IMR-90 (cell line): ENCODE measurements around the gene CCKAR. TPM values are rescaled to one million over a fixed set of nuclear protein-coding genes. Genes with fewer than 3 reads are reported as not detected.

Experiments used
- ATAC-seq: fragments of 200-7000 bp; cut with Tn5 transposase; 2 replicates; pipeline ENCODE4 v1.9.1; 2020; ENCODE audit warnings: low read depth, mild to moderate bottlenecking, moderate library complexity
- BruUV-seq: library from RNA; stranded (reverse); fragments of 400-500 nt; replicated peaks from 2 replicates; lab custom pipeline; 2021; lab: Mats Ljungman, UMichigan
- CTCF ChIA-PET: fragments of 300-600 bp; formaldehyde crosslinking; extraction: SDS; loops from one replicate; lab custom pipeline; 2021; ENCODE audit warnings: antibody characterized with exemption; lab: Yijun Ruan, JAX
- POLR2A ChIA-PET: fragments of 300-600 bp; sonication (Branson Sonifier 250); formaldehyde crosslinking; loops from one replicate; lab custom pipeline; 2022; ENCODE audit warnings: antibody characterized with exemption; ENCODE audit not compliant: unreplicated experiment; lab: Charles Lee
- DNase-seq: peaks from one replicate; pipeline ENCODE4 v3.0.0; 2013
- H2AFZ ChIP-seq: replicated peaks from 2 replicates; pipeline ENCODE3; 2013; ENCODE audit warnings: low read length, mild to moderate bottlenecking; ENCODE audit not compliant: poor library complexity
- H2AK5ac ChIP-seq: 2 replicates; pipeline ENCODE4 v1.6.1; 2013; ENCODE audit warnings: low read depth, low read length, inconsistent platforms
- H2AK9ac ChIP-seq: replicated peaks from 2 replicates; pipeline ENCODE3; 2013; ENCODE audit warnings: mild to moderate bottlenecking, low read depth, low read length, moderate library complexity; ENCODE audit not compliant: poor library complexity
- H2BK120ac ChIP-seq: 2 replicates; pipeline ENCODE4 v1.6.1; 2013; ENCODE audit warnings: low read depth, low read length, inconsistent platforms
- H2BK15ac ChIP-seq: 3 replicates; pipeline ENCODE4 v1.6.1; 2013; ENCODE audit warnings: low read depth, low read length, inconsistent platforms
- H2BK20ac ChIP-seq: 2 replicates; pipeline ENCODE4 v1.6.1; 2013; ENCODE audit warnings: low read depth, mild to moderate bottlenecking, inconsistent platforms, low read length, moderate library complexity
- H2BK5ac ChIP-seq: 2 replicates; pipeline ENCODE4 v1.6.1; 2013; ENCODE audit warnings: mild to moderate bottlenecking, low read depth, low read length, inconsistent platforms; ENCODE audit not compliant: poor library complexity, severe bottlenecking
- H3K14ac ChIP-seq: replicated peaks from 2 replicates; pipeline ENCODE4 v1.6.1; 2013; ENCODE audit warnings: low read depth, low read length, inconsistent platforms
- H3K18ac ChIP-seq: 2 replicates; pipeline ENCODE4 v1.6.1; 2013; ENCODE audit warnings: low read depth, low read length, control low read depth
- H3K23ac ChIP-seq: 2 replicates; pipeline ENCODE4 v1.6.1; 2013; ENCODE audit warnings: low read depth, low read length, inconsistent platforms
- H3K27ac ChIP-seq: 2 replicates; pipeline ENCODE4 v1.5.1; 2013; ENCODE audit warnings: mild to moderate bottlenecking, control low read depth, low read length; ENCODE audit not compliant: insufficient read depth
- H3K27me3 ChIP-seq: 2 replicates; pipeline ENCODE4 v1.6.1; 2013; ENCODE audit warnings: low read length; ENCODE audit not compliant: control insufficient read depth, insufficient read depth
- H3K36me3 ChIP-seq: 2 replicates; pipeline ENCODE4 v1.6.1; 2013; ENCODE audit warnings: low read length, mixed read lengths; ENCODE audit not compliant: control insufficient read depth, insufficient read depth
- H3K4ac ChIP-seq: 2 replicates; pipeline ENCODE4 v1.6.1; 2013; ENCODE audit warnings: low read depth, low read length, inconsistent platforms
- H3K4me1 ChIP-seq: 2 replicates; pipeline ENCODE4 v1.6.1; 2013; ENCODE audit warnings: low read length, mixed read lengths; ENCODE audit not compliant: control insufficient read depth, insufficient read depth
- H3K4me2 ChIP-seq: 2 replicates; pipeline ENCODE4 v1.6.1; 2013; ENCODE audit warnings: low read depth, mild to moderate bottlenecking, control low read depth, low read length, moderate library complexity
- H3K4me3 ChIP-seq: 2 replicates; pipeline ENCODE4 v1.5.1; 2013; ENCODE audit warnings: low read depth, mild to moderate bottlenecking, control low read depth, low read length, moderate library complexity; ENCODE audit not compliant: insufficient read depth
- H3K56ac ChIP-seq: 2 replicates; pipeline ENCODE4 v1.6.1; 2013; ENCODE audit warnings: low read length, inconsistent platforms; ENCODE audit not compliant: insufficient read depth; ENCODE audit errors: extremely low read depth
- H3K79me1 ChIP-seq, 2 experiments: 2 replicates each; pipeline ENCODE4 v1.6.1; 2013; ENCODE audit warnings: low read length in 2 of 2, inconsistent platforms in 1 of 2, low read depth in 1 of 2
- H3K9ac ChIP-seq: 2 replicates; pipeline ENCODE4 v1.6.1; 2013; ENCODE audit warnings: low read depth, low read length, control low read depth
- H3K9me1 ChIP-seq: 2 replicates; pipeline ENCODE4 v1.6.1; 2013; ENCODE audit warnings: low read length, inconsistent platforms; ENCODE audit not compliant: insufficient read depth
- H3K9me3 ChIP-seq: 2 replicates; pipeline ENCODE4 v1.6.1; 2013; ENCODE audit warnings: low read length; ENCODE audit not compliant: control insufficient read depth, insufficient read depth
- H4K20me1 ChIP-seq: 2 replicates; pipeline ENCODE4 v1.6.1; 2013; ENCODE audit warnings: low read length, inconsistent platforms; ENCODE audit not compliant: insufficient read depth
- H4K5ac ChIP-seq: 2 replicates; pipeline ENCODE4 v1.6.1; 2013; ENCODE audit warnings: mild to moderate bottlenecking, low read depth, low read length, control low read depth
- H4K8ac ChIP-seq, 2 experiments: 2 replicates each; pipeline ENCODE4 v1.6.1; 2013; ENCODE audit warnings: low read depth in 2 of 2, low read length in 2 of 2, control low read depth in 1 of 2, inconsistent platforms in 1 of 2
- H4K91ac ChIP-seq: 2 replicates; pipeline ENCODE4 v1.6.1; 2013; ENCODE audit warnings: low read depth, low read length, inconsistent platforms; ENCODE audit not compliant: insufficient read depth
- BHLHE40 ChIP-seq: fragments of 150-350 bp; IDR thresholded peaks from 2 replicates; pipeline ENCODE4 v1.6.1; 2016; ENCODE audit warnings: mild to moderate bottlenecking, low read depth, low read length
- FOS ChIP-seq: fragments of 150-350 bp; IDR thresholded peaks from 2 replicates; pipeline ENCODE4 v1.6.1; 2016; ENCODE audit warnings: low read depth, low read length
- RFX5 ChIP-seq: IDR thresholded peaks from 2 replicates; pipeline ENCODE4 v1.8.0; 2012; ENCODE audit warnings: low read depth, mild to moderate bottlenecking, low read length, moderate library complexity
- WGBS, 2 experiments: methylation state at CpG; one replicate each; pipeline versions ENCODE4 v1.1.5 to v1.1.7; 2013; ENCODE audit warnings: missing lambda C conversion rate in 2 of 2; ENCODE audit not compliant: insufficient read length in 1 of 2; ENCODE audit errors: extremely low coverage in 2 of 2; 5-methylcytosine and 5-hydroxymethylcytosine counted together
- dilution Hi-C: fragments of 300-500 bp; cut with HindIII; formaldehyde crosslinking; loops from one replicate; pipeline ENCODE4 v1.14.3; 2018; ENCODE audit warnings: low sequenced_read_pairs; ENCODE audit not compliant: unreplicated experiment
- in situ Hi-C: fragments of 300-500 bp; cut with MboI; formaldehyde crosslinking; loops from 3 replicates; pipeline ENCODE4 v1.14.3; 2019; ENCODE audit warnings: low sequenced_read_pairs, inconsistent platforms, mixed read lengths
- intact Hi-C: fragments of 100-400 bp; cut with micrococcal nuclease; formaldehyde crosslinking; loops from 2 replicates; pipeline ENCODE4 v1.10.0; 2022
- polyA plus RNA-seq, 3 experiments: library from polyadenylated mRNA; depleted of rRNA; stranded (reverse); fragments of >200 nt; gene quantifications; 2 replicates each; pipeline ENCODE4 v1.2.3, GENCODE V29; 2012; ENCODE audit warnings: low replicate concordance in 1 of 3
- total RNA-seq: library from RNA; depleted of rRNA; stranded (reverse); fragments of >200 nt; gene quantifications from 2 replicates; pipeline ENCODE4 v1.2.3, GENCODE V29; 2012
- TF ChIP-seq, protein P1 (sequence below): fragments of 150-350 bp; IDR thresholded peaks from 2 replicates; pipeline ENCODE4 v1.6.1; 2017; ENCODE audit warnings: mild to moderate bottlenecking, antibody characterized with exemption, low read length, low read depth
- TF ChIP-seq, protein P2 (sequence below): conservative IDR thresholded peaks from 2 replicates; pipeline ENCODE4 v1.5.1; 2012; ENCODE audit warnings: mild to moderate bottlenecking, low read depth, low read length, improper control_type of control experiment

CCKAR gene
- total and polyA plus RNA-seq, 2 of the 4 experiments (the other 2 are of a cell fraction), result not detected

DNA sequence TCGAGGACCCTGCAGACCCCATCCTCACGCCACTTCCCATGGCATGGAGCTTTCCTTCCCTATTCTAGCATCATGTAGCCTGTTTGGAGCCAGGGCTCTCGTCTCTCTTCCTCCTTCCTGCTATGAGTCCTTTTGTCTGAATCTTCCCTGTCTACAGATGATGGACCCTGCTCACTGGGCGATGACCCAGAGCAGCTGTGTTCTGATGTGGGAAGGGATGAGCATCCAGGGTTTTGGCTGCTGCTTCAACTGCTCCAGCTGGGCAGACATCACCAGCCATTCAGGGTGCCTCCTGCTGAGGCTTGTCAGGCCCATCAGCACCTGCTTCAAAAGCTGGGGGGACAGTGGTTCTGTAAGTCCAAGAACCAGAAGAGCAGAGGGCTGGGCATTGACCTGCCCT lies 3.2 kb upstream of the CCKAR start:
- Histone ChIP-seq H2BK15ac (no peak overlapping the region), H2AK9ac (no peak overlapping the region), H3K4me1 (no peaks in the 10 kb centered on the region), H3K9me1 (no peaks in the 10 kb centered on the region), H4K5ac (no peak overlapping the region), H3K27ac (no peak overlapping the region), H4K91ac (no peak overlapping the region), H3K9me3 (no peaks in the 10 kb centered on the region), H3K23ac (no peak overlapping the region), H3K56ac (no peak overlapping the region), H3K4ac (no peak overlapping the region), H4K8ac (no peak overlapping the region), H3K9ac (no peak overlapping the region), H2AK5ac (no peak overlapping the region), H3K27me3 (peaks cover 34% of the 10 kb centered on the region), H3K4me3 (no peak overlapping the region), H4K20me1 (no peaks in the 10 kb centered on the region), H3K79me1 (no peaks in the 10 kb centered on the region), H3K14ac (no peak overlapping the region), H3K4me2 (no peak overlapping the region), H2BK5ac (no peak overlapping the region), H2AFZ (no peak overlapping the region), H2BK20ac (no peak overlapping the region), H3K18ac (no peak overlapping the region), H2BK120ac (no peak overlapping the region), H3K36me3 (no peaks in the 10 kb centered on the region)
- in situ Hi-C loops, result no loop called here
- intact Hi-C loops, result no loop called here
- BruUV-seq, result no TSS peak
- TF ChIP-seq, protein P1, sequence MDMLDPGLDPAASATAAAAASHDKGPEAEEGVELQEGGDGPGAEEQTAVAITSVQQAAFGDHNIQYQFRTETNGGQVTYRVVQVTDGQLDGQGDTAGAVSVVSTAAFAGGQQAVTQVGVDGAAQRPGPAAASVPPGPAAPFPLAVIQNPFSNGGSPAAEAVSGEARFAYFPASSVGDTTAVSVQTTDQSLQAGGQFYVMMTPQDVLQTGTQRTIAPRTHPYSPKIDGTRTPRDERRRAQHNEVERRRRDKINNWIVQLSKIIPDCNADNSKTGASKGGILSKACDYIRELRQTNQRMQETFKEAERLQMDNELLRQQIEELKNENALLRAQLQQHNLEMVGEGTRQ, result no peak
- TF ChIP-seq BHLHE40 (no peak), RFX5 (no peak), FOS (no peak)
- TF ChIP-seq, protein P2, sequence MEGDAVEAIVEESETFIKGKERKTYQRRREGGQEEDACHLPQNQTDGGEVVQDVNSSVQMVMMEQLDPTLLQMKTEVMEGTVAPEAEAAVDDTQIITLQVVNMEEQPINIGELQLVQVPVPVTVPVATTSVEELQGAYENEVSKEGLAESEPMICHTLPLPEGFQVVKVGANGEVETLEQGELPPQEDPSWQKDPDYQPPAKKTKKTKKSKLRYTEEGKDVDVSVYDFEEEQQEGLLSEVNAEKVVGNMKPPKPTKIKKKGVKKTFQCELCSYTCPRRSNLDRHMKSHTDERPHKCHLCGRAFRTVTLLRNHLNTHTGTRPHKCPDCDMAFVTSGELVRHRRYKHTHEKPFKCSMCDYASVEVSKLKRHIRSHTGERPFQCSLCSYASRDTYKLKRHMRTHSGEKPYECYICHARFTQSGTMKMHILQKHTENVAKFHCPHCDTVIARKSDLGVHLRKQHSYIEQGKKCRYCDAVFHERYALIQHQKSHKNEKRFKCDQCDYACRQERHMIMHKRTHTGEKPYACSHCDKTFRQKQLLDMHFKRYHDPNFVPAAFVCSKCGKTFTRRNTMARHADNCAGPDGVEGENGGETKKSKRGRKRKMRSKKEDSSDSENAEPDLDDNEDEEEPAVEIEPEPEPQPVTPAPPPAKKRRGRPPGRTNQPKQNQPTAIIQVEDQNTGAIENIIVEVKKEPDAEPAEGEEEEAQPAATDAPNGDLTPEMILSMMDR, result no peak
- ChIA-PET CTCF (interaction anchor here (1.1 kb wide), 1 partner anchor 17 kb away, joined by 3 read pairs; no protein-coding TSS in a partner anchor), POLR2A (no interaction called here)
- dilution Hi-C loops, result no loop called here
- no peak for DNase-seq
- ATAC-seq, result no peak
- WGBS, 2 experiments, result 70% methylated on average over 2 of the region's 4 CpGs; no CpG with 5 or more reads in 1 of the 2 experiments
